SK-N-SH (cell line): Measurements from ENCODE around the gene EEFSEC.

Experiments used
- FOXJ3 ChIP-seq: sonication (generic); formaldehyde crosslinking; IDR thresholded peaks from 2 replicates; pipeline ENCODE4 v1.5.1; 2020; ENCODE audit warnings: mild to moderate bottlenecking, missing genetic modification reagents
- RAD21 ChIP-seq: IDR thresholded peaks from 2 replicates; pipeline ENCODE4 v1.6.1; 2012; ENCODE audit warnings: mild to moderate bottlenecking, low read length

DNA sequence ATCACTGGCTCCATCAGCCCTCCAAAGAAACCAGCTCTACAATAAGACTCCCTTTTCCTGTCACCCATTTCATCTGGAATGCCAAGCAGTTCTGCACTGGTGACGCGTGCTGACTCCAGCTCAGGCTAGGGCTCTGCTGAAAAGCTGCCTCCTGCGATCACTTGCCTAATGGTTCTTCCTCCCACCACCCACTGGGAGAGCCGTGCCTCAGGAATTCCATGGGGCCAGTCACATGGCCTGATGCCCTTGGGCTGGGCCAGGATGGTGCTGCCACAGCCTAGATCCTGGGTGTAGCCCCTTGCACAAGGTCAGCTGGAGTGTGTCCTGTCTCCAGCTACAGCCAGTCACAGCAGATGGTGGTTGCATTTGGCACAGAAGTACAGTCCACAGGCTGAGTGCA, 214.5 kb downstream of the EEFSEC start:
- TF ChIP-seq FOXJ3 (no peak), RAD21 (no peak)
